Kidney epithelial cell (primary cell): ENCODE data around the gene PRKACA. TPM values are rescaled to one million over a fixed set of nuclear protein-coding genes. Genes with fewer than 3 reads are reported as not detected.

Source experiments
- DNase-seq: peaks from one replicate; pipeline ENCODE4 v3.0.0-alpha.2; 2010; ENCODE audit warnings: low read depth
- H3K27me3 ChIP-seq: 2 replicates; pipeline ENCODE4 v1.6.0; 2011; ENCODE audit warnings: low read length; ENCODE audit not compliant: control insufficient read depth, insufficient read depth
- H3K36me3 ChIP-seq: 2 replicates; pipeline ENCODE4 v1.5.1; 2011; ENCODE audit warnings: low read length; ENCODE audit not compliant: control insufficient read depth, insufficient read depth
- H3K4me3 ChIP-seq: 2 replicates; pipeline ENCODE4 v1.5.1; 2011; ENCODE audit warnings: low read depth, mild to moderate bottlenecking, control low read depth, low read length
- CTCF ChIP-seq: IDR thresholded peaks from 2 replicates; pipeline ENCODE4 v1.5.1; 2011; ENCODE audit warnings: mild to moderate bottlenecking, moderate library complexity, low read length, control low read depth, inconsistent platforms; ENCODE audit not compliant: insufficient read depth, poor library complexity, severe bottlenecking
- total RNA-seq: library from RNA; depleted of rRNA; stranded (reverse); fragments of >200 nt; gene quantifications from 2 replicates; pipeline ENCODE4 v1.2.3, GENCODE V29; 2015

The PRKACA gene
- total RNA-seq, 1 donor from 2014 or later: 44.5 TPM

GRCh38 chr19:14156971-14157717, 39.6 kb upstream of the PRKACA start:
- no peak for TF ChIP-seq CTCF
- Histone ChIP-seq H3K27me3 (no peaks in the 10 kb centered on the region), H3K4me3 (no peak overlapping the region), H3K36me3 (no peaks in the 10 kb centered on the region)
- DNase-seq: no peak

- TF ChIP-seq CTCF: no peak
- no peak for DNase-seq
- Histone ChIP-seq H3K27me3 (no peaks in the 10 kb centered on the region), H3K36me3 (no peaks in the 10 kb centered on the region), H3K4me3 (no peak overlapping the region)
These were observed 38.6 kb upstream of the PRKACA start for GRCh38 chr19:14156122-14156521.

- TF ChIP-seq CTCF: no peak
- Histone ChIP-seq H3K27me3 (no peaks in the 10 kb centered on the region), H3K4me3 (no peak overlapping the region), H3K36me3 (no peaks in the 10 kb centered on the region)
- DNase-seq: no peak
These were observed 37.8 kb upstream of the PRKACA start for GRCh38 chr19:14155371-14155770.

GRCh38 chr19:14152713-14153112, 35.2 kb upstream of the PRKACA start:
- Histone ChIP-seq H3K36me3 (no peaks in the 10 kb centered on the region), H3K4me3 (no peak overlapping the region), H3K27me3 (no peaks in the 10 kb centered on the region)
- no peak for DNase-seq
- no peak for TF ChIP-seq CTCF

GRCh38 chr19:14150770-14151661, 33.5 kb upstream of the PRKACA start:
- Histone ChIP-seq H3K4me3 (no peak overlapping the region), H3K36me3 (no peaks in the 10 kb centered on the region), H3K27me3 (no peaks in the 10 kb centered on the region)
- TF ChIP-seq CTCF: no peak
- DNase-seq: no peak
